Measurements from ENCODE around the gene RGCC. TPM values are rescaled to one million over a fixed set of nuclear protein-coding genes. Genes with fewer than 3 reads are reported as not detected.

Gene RGCC
- total and polyA plus RNA-seq, 2 donors (not counting 1 experiment from before 2014, with no cell fraction given) = 65.9 to 148 TPM

DNA sequence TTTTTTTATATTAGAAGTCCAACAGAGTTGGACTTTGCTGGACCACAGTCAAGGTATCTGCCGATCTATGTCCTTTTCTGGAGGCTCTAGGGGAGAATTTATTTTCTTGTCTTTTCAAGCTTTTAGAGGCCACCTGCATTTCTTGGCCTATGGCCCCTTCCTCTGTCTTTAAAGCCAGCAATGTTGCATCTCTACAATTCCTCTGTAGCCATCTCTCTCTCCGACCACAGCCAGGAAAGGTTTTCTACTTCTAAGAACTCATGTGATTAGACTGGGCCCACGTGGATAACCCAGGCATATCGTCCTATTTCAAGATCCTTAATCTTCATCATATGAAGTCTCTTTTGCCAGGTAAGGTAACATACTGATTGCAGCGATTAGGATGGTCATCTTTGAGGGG lies 43.5 kb upstream of the RGCC start:
- Histone ChIP-seq H3K9ac (ENCODE audit: insufficient read depth, low read length) (no peak overlapping the region), H3K4me1 (ENCODE audit: control insufficient read depth, extremely low read depth, insufficient read depth, low read length) (peaks cover 2% of the 10 kb centered on the region), H3K79me2 (ENCODE audit: control insufficient read depth, insufficient read depth, low read length) (no peaks in the 10 kb centered on the region), H3K9me3 (ENCODE audit: control insufficient read depth, insufficient read depth, low read depth, low read length) (no peaks in the 10 kb centered on the region), H2AFZ (ENCODE audit: low read length) (no peak overlapping the region), H3K4me2 (ENCODE audit: extremely low read depth, insufficient read depth, low read length) (no peak overlapping the region), H3K4me3 (replicated peaks in 1 of 4; ENCODE audit: control extremely low read depth in 1 of 4, insufficient read depth in 1 of 4, low read depth in 3 of 4, low read length in 4 of 4) (no peak overlapping the region), H3K36me3 (ENCODE audit: control insufficient read depth, insufficient read depth, low read length) (no peaks in the 10 kb centered on the region), H4K20me1 (ENCODE audit: control insufficient read depth, extremely low read depth, insufficient read depth, low read length) (no peaks in the 10 kb centered on the region), H3K27ac (ENCODE audit: insufficient read depth, low read length) (no peak overlapping the region), H3K27me3 (ENCODE audit: control insufficient read depth, insufficient read depth, low read length) (no peaks in the 10 kb centered on the region)
- DNase-seq (ENCODE audit: low read depth in 2 of 2) = no peak
- no peak for TF ChIP-seq EZH2 (IDR thresholded peaks at IDR 0.05; ENCODE audit: low read length, missing control alignments)
- TF ChIP-seq, protein P1, sequence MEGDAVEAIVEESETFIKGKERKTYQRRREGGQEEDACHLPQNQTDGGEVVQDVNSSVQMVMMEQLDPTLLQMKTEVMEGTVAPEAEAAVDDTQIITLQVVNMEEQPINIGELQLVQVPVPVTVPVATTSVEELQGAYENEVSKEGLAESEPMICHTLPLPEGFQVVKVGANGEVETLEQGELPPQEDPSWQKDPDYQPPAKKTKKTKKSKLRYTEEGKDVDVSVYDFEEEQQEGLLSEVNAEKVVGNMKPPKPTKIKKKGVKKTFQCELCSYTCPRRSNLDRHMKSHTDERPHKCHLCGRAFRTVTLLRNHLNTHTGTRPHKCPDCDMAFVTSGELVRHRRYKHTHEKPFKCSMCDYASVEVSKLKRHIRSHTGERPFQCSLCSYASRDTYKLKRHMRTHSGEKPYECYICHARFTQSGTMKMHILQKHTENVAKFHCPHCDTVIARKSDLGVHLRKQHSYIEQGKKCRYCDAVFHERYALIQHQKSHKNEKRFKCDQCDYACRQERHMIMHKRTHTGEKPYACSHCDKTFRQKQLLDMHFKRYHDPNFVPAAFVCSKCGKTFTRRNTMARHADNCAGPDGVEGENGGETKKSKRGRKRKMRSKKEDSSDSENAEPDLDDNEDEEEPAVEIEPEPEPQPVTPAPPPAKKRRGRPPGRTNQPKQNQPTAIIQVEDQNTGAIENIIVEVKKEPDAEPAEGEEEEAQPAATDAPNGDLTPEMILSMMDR (conservative IDR thresholded peaks at IDR 0.05 in 1 of 2, IDR thresholded peaks at IDR 0.05 in 1 of 2; ENCODE audit: low read depth in 1 of 2, low read length in 2 of 2) = no peak

DNA sequence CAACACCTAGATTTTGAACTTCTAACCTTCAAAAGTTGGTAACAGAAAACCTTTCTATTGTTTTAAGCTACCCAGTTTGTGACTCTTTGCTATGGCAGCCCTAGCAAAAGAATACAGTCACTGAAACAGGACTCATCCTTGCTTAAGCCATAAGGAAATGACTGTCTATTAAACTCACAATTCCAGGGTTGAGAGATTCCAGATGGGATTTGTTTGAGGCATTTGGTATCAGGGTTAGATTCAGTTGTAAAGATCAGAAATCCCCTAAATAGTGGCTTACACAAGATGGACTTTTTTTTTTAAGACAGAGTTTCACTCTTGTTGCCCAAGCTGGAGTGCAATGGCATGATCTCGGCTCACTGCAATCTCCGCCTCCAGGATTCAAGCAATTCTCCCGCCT lies 41.1 kb upstream of the RGCC start:
- TF ChIP-seq, protein P1 (conservative IDR thresholded peaks at IDR 0.05 in 1 of 2, IDR thresholded peaks at IDR 0.05 in 1 of 2; ENCODE audit: low read depth in 1 of 2, low read length in 2 of 2) = no peak
- TF ChIP-seq EZH2 (IDR thresholded peaks at IDR 0.05; ENCODE audit: low read length, missing control alignments) = no peak
- no peaks in the 10 kb centered on the region for H3K27me3 ChIP-seq (ENCODE audit: control insufficient read depth, insufficient read depth, low read length)
- H3K36me3 ChIP-seq (ENCODE audit: control insufficient read depth, insufficient read depth, low read length) = no peaks in the 10 kb centered on the region
- peaks cover 2% of the 10 kb centered on the region for H3K4me1 ChIP-seq (ENCODE audit: control insufficient read depth, extremely low read depth, insufficient read depth, low read length)
- DNase-seq (ENCODE audit: low read depth in 2 of 2) = no peak
- no peak overlapping the region for H2AFZ ChIP-seq (ENCODE audit: low read length)
- H3K4me2 ChIP-seq (ENCODE audit: extremely low read depth, insufficient read depth, low read length) = no peak overlapping the region
- no peaks in the 10 kb centered on the region for H3K79me2 ChIP-seq (ENCODE audit: control insufficient read depth, insufficient read depth, low read length)
- no peaks in the 10 kb centered on the region for H3K9me3 ChIP-seq (ENCODE audit: control insufficient read depth, insufficient read depth, low read depth, low read length)
- no peak overlapping the region for H3K27ac ChIP-seq (ENCODE audit: insufficient read depth, low read length)
- H3K9ac ChIP-seq (ENCODE audit: insufficient read depth, low read length) = no peak overlapping the region
- H3K4me3 ChIP-seq (replicated peaks in 1 of 4; ENCODE audit: control extremely low read depth in 1 of 4, insufficient read depth in 1 of 4, low read depth in 3 of 4, low read length in 4 of 4) = no peak overlapping the region
- no peaks in the 10 kb centered on the region for H4K20me1 ChIP-seq (ENCODE audit: control insufficient read depth, extremely low read depth, insufficient read depth, low read length)

DNA sequence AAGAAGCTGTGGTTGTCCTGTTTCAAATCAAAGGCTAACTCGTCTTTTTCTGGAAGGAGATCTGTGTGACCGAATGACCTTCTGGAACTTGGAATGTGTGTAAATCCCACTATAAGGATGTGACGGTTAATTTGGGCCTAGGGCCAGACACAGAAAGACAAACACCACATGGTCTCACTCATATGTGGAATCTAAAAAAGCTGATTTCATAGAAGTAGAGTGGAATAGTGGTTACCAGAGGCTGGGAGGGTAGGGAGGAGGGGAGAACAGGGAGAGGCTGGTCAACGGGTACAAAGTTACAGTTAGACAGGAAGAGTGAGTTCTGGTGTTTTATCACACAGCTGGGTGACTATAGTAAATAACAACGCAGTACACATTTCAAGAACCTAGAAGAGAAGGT lies 39.3 kb upstream of the RGCC start:
- peak; percentile 89 for DNase-seq (ENCODE audit: low read depth in 2 of 2)
- no peak for TF ChIP-seq EZH2 (IDR thresholded peaks at IDR 0.05; ENCODE audit: low read length, missing control alignments)
- TF ChIP-seq, protein P1 (conservative IDR thresholded peaks at IDR 0.05 in 1 of 2, IDR thresholded peaks at IDR 0.05 in 1 of 2; ENCODE audit: low read depth in 1 of 2, low read length in 2 of 2) = no peak
- Histone ChIP-seq H3K9ac (ENCODE audit: insufficient read depth, low read length) (no peak overlapping the region), H4K20me1 (ENCODE audit: control insufficient read depth, extremely low read depth, insufficient read depth, low read length) (no peaks in the 10 kb centered on the region), H3K4me2 (ENCODE audit: extremely low read depth, insufficient read depth, low read length) (no peak overlapping the region), H3K79me2 (ENCODE audit: control insufficient read depth, insufficient read depth, low read length) (no peaks in the 10 kb centered on the region), H3K4me1 (ENCODE audit: control insufficient read depth, extremely low read depth, insufficient read depth, low read length) (peaks cover 2% of the 10 kb centered on the region), H3K9me3 (ENCODE audit: control insufficient read depth, insufficient read depth, low read depth, low read length) (no peaks in the 10 kb centered on the region), H2AFZ (ENCODE audit: low read length) (no peak overlapping the region), H3K4me3 (replicated peaks in 1 of 4; ENCODE audit: control extremely low read depth in 1 of 4, insufficient read depth in 1 of 4, low read depth in 3 of 4, low read length in 4 of 4) (no peak overlapping the region), H3K27me3 (ENCODE audit: control insufficient read depth, insufficient read depth, low read length) (no peaks in the 10 kb centered on the region), H3K27ac (ENCODE audit: insufficient read depth, low read length) (no peak overlapping the region), H3K36me3 (ENCODE audit: control insufficient read depth, insufficient read depth, low read length) (no peaks in the 10 kb centered on the region)

Data from fibroblast of lung (primary cell).